Lung (tissue), 12 donors: ENCODE results near the gene TAS2R50. TPM values are rescaled to one million over a fixed set of nuclear protein-coding genes. Genes with fewer than 3 reads are reported as not detected.

Experiments used
- ATAC-seq: fragments of 200-7000 bp; cut with Tn5 transposase; one replicate; pipeline ENCODE4 v1.9.1; 2020; ENCODE audit warnings: moderate number of reproducible peaks; ENCODE audit not compliant: insufficient read depth, low FRiP score
- DNase-seq, 3 donors: peaks; one replicate each; pipeline ENCODE4 v3.0.0-alpha.2; 2013 to 2017
- H3K27ac ChIP-seq, 2 donors: one replicate each; pipeline ENCODE4 v1.5.1; 2013; ENCODE audit warnings: mild to moderate bottlenecking in 2 of 2, moderate library complexity in 2 of 2, control low read depth in 1 of 2, inconsistent platforms in 1 of 2, low read depth in 1 of 2, low read length in 1 of 2
- H3K27me3 ChIP-seq, 3 donors: one replicate each; pipeline ENCODE4 v1.5.1; 2013; ENCODE audit warnings: low read length in 2 of 3; ENCODE audit not compliant: control insufficient read depth in 3 of 3, insufficient read depth in 3 of 3
- H3K36me3 ChIP-seq, 4 donors: one replicate each; pipeline ENCODE4 v1.5.1; 2013; ENCODE audit warnings: low read length in 4 of 4, mild to moderate bottlenecking in 1 of 4, moderate library complexity in 1 of 4; ENCODE audit not compliant: control insufficient read depth in 4 of 4, insufficient read depth in 4 of 4
- H3K4me1 ChIP-seq, 5 donors: one replicate each; pipeline ENCODE4 v1.5.1; 2013; ENCODE audit warnings: low read length in 5 of 5, mild to moderate bottlenecking in 2 of 5, moderate library complexity in 1 of 5; ENCODE audit not compliant: control insufficient read depth in 5 of 5, insufficient read depth in 5 of 5
- H3K4me3 ChIP-seq: one replicate; pipeline ENCODE4 v1.5.1; 2013; ENCODE audit warnings: mild to moderate bottlenecking, control low read depth, moderate library complexity
- H3K9ac ChIP-seq, 2 donors: one replicate each; pipeline ENCODE4 v1.5.1; 2013; ENCODE audit warnings: low read length in 2 of 2, control low read depth in 1 of 2; ENCODE audit not compliant: insufficient read depth in 1 of 2
- H3K9me3 ChIP-seq, 4 donors: one replicate each; pipeline ENCODE4 v1.5.1; 2013; ENCODE audit warnings: low read length in 3 of 4, mild to moderate bottlenecking in 1 of 4, moderate library complexity in 1 of 4; ENCODE audit not compliant: control insufficient read depth in 4 of 4, insufficient read depth in 3 of 4
- WGBS, 2 donors: extraction: QIAGEN DNeasy Blood & Tissue Kit; methylation state at CpG; one replicate each; pipeline ENCODE4 v1.1.7; 2013; 5-methylcytosine and 5-hydroxymethylcytosine counted together
- polyA plus RNA-seq, 2 donors: library from polyadenylated mRNA; stranded (reverse); fragments of 200-250 nt; gene quantifications; one replicate each; pipeline ENCODE4 v1.2.1, GENCODE V29; 2013
- total RNA-seq, 2 donors: library from RNA; depleted of rRNA in 1 of 2; stranded (reverse); fragments of >200 nt in 1 of 2; gene quantifications; one replicate each; pipeline ENCODE4 v1.2.1, GENCODE V29; 2014 to 2021
- TF ChIP-seq, protein P1 (sequence below): IDR thresholded peaks from 2 replicates; pipeline ENCODE4 v1.5.1; 2012; ENCODE audit warnings: mild to moderate bottlenecking; ENCODE audit errors: control extremely low read depth, extremely low read depth
- donor health status: control.
- donor health status: control.
- donor health status: Bipolar disorder and iron deficiency.
- donor health status: healthy.
- donor health status: DM: yes; HTN: yes; CAD: no.

The TAS2R50 gene
- total and polyA plus RNA-seq, 4 donors = 0.03 to 11.1 (median 1.8) TPM; not detected in 1

DNA sequence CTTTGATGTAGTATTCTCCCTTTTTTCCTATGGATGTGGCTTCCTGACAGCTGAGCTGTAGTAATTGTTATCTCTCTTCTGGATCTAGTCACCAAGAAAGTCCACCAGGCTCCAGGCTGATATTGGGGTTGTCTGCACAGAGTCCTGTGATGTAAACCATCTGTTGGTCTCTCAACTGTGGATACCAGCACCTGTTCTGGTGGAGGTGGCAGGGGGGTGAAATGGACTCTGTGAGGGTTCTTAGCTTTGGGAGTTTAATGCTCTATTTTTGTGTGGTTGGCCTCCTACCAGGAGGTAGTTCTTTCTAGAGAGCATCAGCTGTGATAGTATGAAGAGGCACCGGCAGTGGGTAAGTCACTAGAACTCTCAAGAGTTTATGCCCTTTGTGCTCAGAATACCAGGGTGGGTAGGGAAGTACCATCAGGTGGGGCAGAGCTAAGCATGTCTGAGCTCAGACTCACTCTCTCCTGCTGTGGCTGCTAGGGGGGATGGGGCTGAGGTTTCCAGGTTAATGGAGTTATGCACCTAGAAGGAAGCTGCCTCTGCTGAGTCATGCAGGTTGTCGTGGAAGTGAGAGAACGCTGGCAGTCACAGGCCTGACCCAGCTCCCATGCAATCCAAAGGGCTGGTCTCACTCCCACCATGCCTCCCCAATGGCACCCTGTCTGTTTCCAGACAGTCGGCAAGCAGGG is 44.6 kb downstream of the TAS2R50 start:
- no peak overlapping the region for H3K9ac ChIP-seq
- ATAC-seq (no peak), DNase-seq (no peak)
- H3K27ac ChIP-seq = no peak overlapping the region
- TF ChIP-seq, protein P1, sequence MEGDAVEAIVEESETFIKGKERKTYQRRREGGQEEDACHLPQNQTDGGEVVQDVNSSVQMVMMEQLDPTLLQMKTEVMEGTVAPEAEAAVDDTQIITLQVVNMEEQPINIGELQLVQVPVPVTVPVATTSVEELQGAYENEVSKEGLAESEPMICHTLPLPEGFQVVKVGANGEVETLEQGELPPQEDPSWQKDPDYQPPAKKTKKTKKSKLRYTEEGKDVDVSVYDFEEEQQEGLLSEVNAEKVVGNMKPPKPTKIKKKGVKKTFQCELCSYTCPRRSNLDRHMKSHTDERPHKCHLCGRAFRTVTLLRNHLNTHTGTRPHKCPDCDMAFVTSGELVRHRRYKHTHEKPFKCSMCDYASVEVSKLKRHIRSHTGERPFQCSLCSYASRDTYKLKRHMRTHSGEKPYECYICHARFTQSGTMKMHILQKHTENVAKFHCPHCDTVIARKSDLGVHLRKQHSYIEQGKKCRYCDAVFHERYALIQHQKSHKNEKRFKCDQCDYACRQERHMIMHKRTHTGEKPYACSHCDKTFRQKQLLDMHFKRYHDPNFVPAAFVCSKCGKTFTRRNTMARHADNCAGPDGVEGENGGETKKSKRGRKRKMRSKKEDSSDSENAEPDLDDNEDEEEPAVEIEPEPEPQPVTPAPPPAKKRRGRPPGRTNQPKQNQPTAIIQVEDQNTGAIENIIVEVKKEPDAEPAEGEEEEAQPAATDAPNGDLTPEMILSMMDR = no peak
- no peaks in the 10 kb centered on the region for H3K36me3 ChIP-seq
- peaks cover 0 to 8% (median 1%) of the 10 kb centered on the region in 4 donors for H3K9me3 ChIP-seq
- WGBS, 2 donors = 52 to 75% methylated on average over 4 of the region's 4 CpGs
- H3K4me1 ChIP-seq = peaks cover 0 to 2% (median 0%) of the 10 kb centered on the region in 5 donors
- no peak overlapping the region for H3K4me3 ChIP-seq
- no peaks in the 10 kb centered on the region for H3K27me3 ChIP-seq

DNA sequence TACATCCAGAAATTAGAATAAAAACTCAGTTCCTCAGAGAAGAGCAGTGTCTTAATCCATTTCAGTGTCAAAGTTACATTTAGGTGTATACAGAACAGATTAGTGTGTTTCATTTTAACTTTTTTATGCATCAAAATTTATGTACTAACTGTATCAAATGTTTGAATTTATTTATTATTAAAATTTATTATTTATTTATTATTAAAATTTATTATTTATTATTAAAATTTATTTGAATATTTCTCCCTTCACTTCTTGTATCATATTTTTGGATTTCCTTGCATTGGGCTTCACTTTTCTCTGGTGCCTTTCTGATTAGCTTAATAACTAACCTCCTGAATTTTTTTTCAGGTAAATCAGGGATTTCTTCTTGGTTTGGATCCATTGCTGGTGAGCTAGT is 45.3 kb downstream of the TAS2R50 start:
- Histone ChIP-seq H3K4me1 (peaks cover 0 to 2% (median 0%) of the 10 kb centered on the region in 5 donors), H3K4me3 (no peak overlapping the region), H3K9me3 (peaks cover 0 to 7% (median 0%) of the 10 kb centered on the region in 4 donors), H3K9ac (no peak overlapping the region), H3K27ac (no peak overlapping the region), H3K27me3 (no peaks in the 10 kb centered on the region), H3K36me3 (no peaks in the 10 kb centered on the region)
- ATAC-seq (no peak), DNase-seq (no peak)
- TF ChIP-seq, protein P1 = no peak

DNA sequence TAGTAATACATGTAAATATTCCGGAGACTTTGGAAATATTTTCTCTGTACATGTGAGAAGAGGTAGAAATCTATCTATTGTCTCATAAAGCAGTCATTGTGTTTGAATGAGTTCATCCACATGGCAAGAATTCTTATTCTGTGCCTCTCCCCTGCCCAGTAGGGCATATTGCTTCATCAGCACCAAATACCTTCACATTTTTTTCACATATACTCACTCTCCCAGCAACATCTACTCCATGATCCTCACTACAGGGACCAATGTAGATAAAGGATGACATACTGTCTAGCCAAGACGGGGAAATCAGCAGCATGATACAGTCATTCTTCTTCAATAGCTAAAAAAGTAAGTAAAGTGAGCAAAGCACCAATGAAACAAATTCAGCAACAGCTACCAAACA is 46.3 kb downstream of the TAS2R50 start:
- ATAC-seq (no peak), DNase-seq (no peak)
- no peak overlapping the region for H3K27ac ChIP-seq
- H3K4me1 ChIP-seq = peaks cover 0 to 2% (median 0%) of the 10 kb centered on the region in 5 donors
- H3K9ac ChIP-seq = no peak overlapping the region
- WGBS, 2 donors = 93 to 100% methylated on average over 2 of the region's 2 CpGs
- H3K27me3 ChIP-seq = no peaks in the 10 kb centered on the region
- TF ChIP-seq, protein P1 = no peak
- no peak overlapping the region for H3K4me3 ChIP-seq
- peaks cover 0 to 7% (median 0%) of the 10 kb centered on the region in 4 donors for H3K9me3 ChIP-seq
- no peaks in the 10 kb centered on the region for H3K36me3 ChIP-seq
